ENCODE results near the gene RAB11FIP5.
A peak's percentile ranks its signal among the peaks of the same experiment; 100 is the strongest.
"Not testable (repeated sequence)": the region's sequence is repeated elsewhere in the genome, so short reads cannot be mapped to it uniquely, and the experiment has no call there.

RAB11FIP5 gene

GRCh38 chr2:73110168-73111072, 2.3 kb downstream of the RAB11FIP5 start:
- DNase-seq (ENCODE audit: low spot score), result no peak

GRCh38 chr2:73109431-73110167, 3.1 kb downstream of the RAB11FIP5 start:
- DNase-seq (ENCODE audit: low spot score), result no peak

- DNase-seq (ENCODE audit: low spot score), result no peak
These were observed 5.4 kb downstream of the RAB11FIP5 start for GRCh38 chr2:73107211-73107926.

- no peak for DNase-seq (ENCODE audit: low spot score)
These were observed 6.0 kb downstream of the RAB11FIP5 start for GRCh38 chr2:73106791-73107190.

GRCh38 chr2:73105511-73105971, 7.2 kb downstream of the RAB11FIP5 start:
- no peak for DNase-seq (ENCODE audit: low spot score)

GRCh38 chr2:73104933-73105332, 7.8 kb downstream of the RAB11FIP5 start:
- no peak for DNase-seq (ENCODE audit: low spot score)

GRCh38 chr2:73103018-73103542, 9.7 kb downstream of the RAB11FIP5 start:
- no peak for DNase-seq (ENCODE audit: low spot score)

GRCh38 chr2:73101626-73102256, 11.0 kb downstream of the RAB11FIP5 start:
- no peak for DNase-seq (ENCODE audit: low spot score)

GRCh38 chr2:73100956-73101355, 11.8 kb downstream of the RAB11FIP5 start:
- DNase-seq (ENCODE audit: low spot score), result no peak

GRCh38 chr2:73099486-73099885, 13.3 kb downstream of the RAB11FIP5 start:
- no peak for DNase-seq (ENCODE audit: low spot score)

- no peak for DNase-seq (ENCODE audit: low spot score)
These were observed 16.8 kb downstream of the RAB11FIP5 start for GRCh38 chr2:73095910-73096309.

- not testable (repeated sequence) for DNase-seq (ENCODE audit: low spot score)
These were observed 19.0 kb downstream of the RAB11FIP5 start for GRCh38 chr2:73093601-73094218.

GRCh38 chr2:73092146-73092783, 20.5 kb downstream of the RAB11FIP5 start:
- DNase-seq (ENCODE audit: low spot score), result no peak

- DNase-seq (ENCODE audit: low spot score), result no peak
These were observed 21.1 kb downstream of the RAB11FIP5 start for GRCh38 chr2:73091696-73092095.

- DNase-seq (ENCODE audit: low spot score), result no peak
These were observed 21.6 kb downstream of the RAB11FIP5 start for GRCh38 chr2:73091164-73091563.

- DNase-seq (ENCODE audit: low spot score), result no peak
These were observed 23.3 kb downstream of the RAB11FIP5 start for GRCh38 chr2:73089270-73090030.

- DNase-seq (ENCODE audit: low spot score), result no peak
These were observed 24.0 kb downstream of the RAB11FIP5 start for GRCh38 chr2:73088703-73089102.

GRCh38 chr2:73088211-73088610, 24.5 kb downstream of the RAB11FIP5 start:
- no peak for DNase-seq (ENCODE audit: low spot score)

- no peak for DNase-seq (ENCODE audit: low spot score)
These were observed 25.4 kb downstream of the RAB11FIP5 start for GRCh38 chr2:73087311-73087710.

- peak; percentile 81 for DNase-seq (ENCODE audit: low spot score)
These were observed 27.1 kb downstream of the RAB11FIP5 start for GRCh38 chr2:73085691-73086090.
